Neural crest cell (in vitro differentiated cells): Measurements from ENCODE around the gene CDC42BPA. TPM values are rescaled to one million over a fixed set of nuclear protein-coding genes. Genes with fewer than 3 reads are reported as not detected.

Experiments used
- DNase-seq: peaks from one replicate; pipeline ENCODE4 v3.0.0; 2021; ENCODE audit warnings: low read depth, mixed read lengths, low spot score
- H3K27ac Mint-ChIP-seq: one replicate; pipeline ENCODE4 v1.8.0; 2021; ENCODE audit warnings: mild to moderate bottlenecking, mixed read lengths; ENCODE audit not compliant: unreplicated experiment
- H3K27me3 Mint-ChIP-seq: 2 replicates; pipeline ENCODE4 v1.8.0; 2021; ENCODE audit warnings: low read depth, mild to moderate bottlenecking, mixed read lengths
- H3K36me3 Mint-ChIP-seq: 2 replicates; pipeline ENCODE4 v1.8.0; 2021; ENCODE audit warnings: low read depth, mild to moderate bottlenecking, mixed read lengths
- H3K4me1 Mint-ChIP-seq: 2 replicates; pipeline ENCODE4 v1.8.0; 2021; ENCODE audit warnings: mixed read lengths
- H3K4me3 Mint-ChIP-seq: one replicate; pipeline ENCODE4 v1.8.0; 2021; ENCODE audit warnings: mild to moderate bottlenecking, mixed read lengths
- H3K9me3 Mint-ChIP-seq: 2 replicates; pipeline ENCODE4 v1.8.0; 2021; ENCODE audit warnings: mixed read lengths
- total RNA-seq: library from RNA; stranded (reverse); gene quantifications from 2 replicates; pipeline ENCODE4 v1.2.1, GENCODE V29; 2021
- TF ChIP-seq, protein P1 (sequence below): fragments of 200-600 bp; sonication (generic); conservative IDR thresholded peaks from 2 replicates; pipeline ENCODE4 v1.5.0; 2021; ENCODE audit warnings: antibody characterized with exemption, mild to moderate bottlenecking

Gene CDC42BPA
- total RNA-seq, 1 donor from 2014 or later, result 35.6 TPM

DNA sequence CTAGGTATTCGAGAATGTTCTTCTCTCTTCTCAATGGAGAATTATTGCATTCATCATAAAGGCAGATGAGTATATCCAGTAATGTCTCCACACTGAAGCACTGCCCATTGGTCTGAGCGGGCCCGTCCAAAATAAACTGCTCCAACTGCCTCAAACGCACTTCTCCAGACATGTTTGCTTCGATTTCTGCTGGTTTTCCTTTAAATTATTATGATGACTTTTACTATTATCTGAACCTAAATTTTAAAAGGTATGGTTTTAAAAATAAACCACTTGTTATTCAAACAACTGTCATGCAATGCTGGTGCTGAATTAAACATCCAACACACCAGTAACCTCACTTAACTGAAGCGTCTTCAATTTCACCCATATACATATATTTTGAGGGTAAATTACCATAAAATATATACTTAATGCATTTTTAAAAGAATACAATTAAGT is 1.3 kb downstream of the CDC42BPA start:
- H3K9me3 Mint-ChIP-seq, result no peaks in the 10 kb centered on the region
- H3K36me3 Mint-ChIP-seq, result no peaks in the 10 kb centered on the region
- H3K27ac Mint-ChIP-seq, result peak overlapping the region; percentile 22
- DNase-seq, result no peak
- TF ChIP-seq, protein P1, sequence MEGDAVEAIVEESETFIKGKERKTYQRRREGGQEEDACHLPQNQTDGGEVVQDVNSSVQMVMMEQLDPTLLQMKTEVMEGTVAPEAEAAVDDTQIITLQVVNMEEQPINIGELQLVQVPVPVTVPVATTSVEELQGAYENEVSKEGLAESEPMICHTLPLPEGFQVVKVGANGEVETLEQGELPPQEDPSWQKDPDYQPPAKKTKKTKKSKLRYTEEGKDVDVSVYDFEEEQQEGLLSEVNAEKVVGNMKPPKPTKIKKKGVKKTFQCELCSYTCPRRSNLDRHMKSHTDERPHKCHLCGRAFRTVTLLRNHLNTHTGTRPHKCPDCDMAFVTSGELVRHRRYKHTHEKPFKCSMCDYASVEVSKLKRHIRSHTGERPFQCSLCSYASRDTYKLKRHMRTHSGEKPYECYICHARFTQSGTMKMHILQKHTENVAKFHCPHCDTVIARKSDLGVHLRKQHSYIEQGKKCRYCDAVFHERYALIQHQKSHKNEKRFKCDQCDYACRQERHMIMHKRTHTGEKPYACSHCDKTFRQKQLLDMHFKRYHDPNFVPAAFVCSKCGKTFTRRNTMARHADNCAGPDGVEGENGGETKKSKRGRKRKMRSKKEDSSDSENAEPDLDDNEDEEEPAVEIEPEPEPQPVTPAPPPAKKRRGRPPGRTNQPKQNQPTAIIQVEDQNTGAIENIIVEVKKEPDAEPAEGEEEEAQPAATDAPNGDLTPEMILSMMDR, result no peak
- peak overlapping the region; percentile 96 for H3K4me3 Mint-ChIP-seq
- H3K4me1 Mint-ChIP-seq, result peaks cover 59% of the 10 kb centered on the region
- no peaks in the 10 kb centered on the region for H3K27me3 Mint-ChIP-seq

DNA sequence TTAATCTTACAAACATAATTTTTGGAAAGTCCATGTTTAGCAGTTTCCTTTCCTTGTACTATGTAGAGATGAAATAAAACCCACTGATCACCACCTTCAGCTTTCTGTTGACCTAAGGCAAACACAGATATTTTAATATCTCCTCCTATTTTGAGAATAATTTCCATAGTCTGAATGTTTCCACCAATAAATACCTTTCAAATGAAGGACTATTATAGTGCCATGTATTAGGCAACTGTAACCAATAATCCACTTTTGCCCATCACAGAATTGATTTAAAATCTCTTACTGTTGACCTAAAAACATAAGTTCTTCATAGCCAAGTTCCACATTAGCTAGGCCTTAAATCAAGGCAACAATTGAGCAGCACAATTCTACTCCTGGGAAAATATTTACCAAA is 1.8 kb downstream of the CDC42BPA start:
- no peak overlapping the region for H3K27ac Mint-ChIP-seq
- TF ChIP-seq, protein P1, result no peak
- H3K4me3 Mint-ChIP-seq, result peak overlapping the region; percentile 96
- no peaks in the 10 kb centered on the region for H3K36me3 Mint-ChIP-seq
- H3K27me3 Mint-ChIP-seq, result no peaks in the 10 kb centered on the region
- no peak for DNase-seq
- no peaks in the 10 kb centered on the region for H3K9me3 Mint-ChIP-seq
- peaks cover 63% of the 10 kb centered on the region for H3K4me1 Mint-ChIP-seq

DNA sequence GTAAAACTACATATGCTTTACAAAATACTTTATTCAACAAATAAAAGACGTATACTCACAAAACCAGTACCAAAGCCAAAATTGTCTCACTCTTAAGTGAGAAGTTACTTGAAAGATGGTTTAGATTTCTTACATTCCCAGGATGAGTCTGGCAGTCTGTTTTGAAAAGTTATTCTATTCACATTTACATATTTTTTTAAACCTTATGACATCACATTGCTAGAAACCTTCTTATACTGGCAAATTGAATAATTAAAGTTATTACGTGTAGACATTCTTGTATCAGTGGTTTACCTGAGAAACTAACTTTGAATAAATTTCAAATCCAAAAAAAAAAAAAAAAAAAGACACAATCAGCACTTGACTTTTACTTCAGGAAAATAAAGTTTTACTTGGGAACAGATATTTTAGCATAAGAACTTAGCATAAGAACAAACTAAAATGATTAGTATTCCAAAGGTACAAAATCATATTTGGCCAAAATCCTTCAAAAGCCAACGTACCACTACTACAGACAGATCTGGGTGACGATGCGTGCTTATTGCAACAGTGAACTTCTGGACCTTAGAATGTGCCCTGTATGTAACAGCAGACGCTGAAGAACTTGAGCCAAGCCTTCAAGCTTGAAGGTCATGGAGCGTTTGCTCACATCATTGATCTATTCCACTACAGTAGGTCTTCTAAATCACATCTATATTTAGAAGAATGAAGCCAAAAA is 2.5 kb downstream of the CDC42BPA start:
- H3K4me1 Mint-ChIP-seq, result peaks cover 59% of the 10 kb centered on the region
- H3K36me3 Mint-ChIP-seq, result no peaks in the 10 kb centered on the region
- no peaks in the 10 kb centered on the region for H3K9me3 Mint-ChIP-seq
- TF ChIP-seq, protein P1, result no peak
- DNase-seq, result no peak
- H3K4me3 Mint-ChIP-seq, result peak overlapping the region; percentile 96
- no peak overlapping the region for H3K27ac Mint-ChIP-seq
- H3K27me3 Mint-ChIP-seq, result no peaks in the 10 kb centered on the region

DNA sequence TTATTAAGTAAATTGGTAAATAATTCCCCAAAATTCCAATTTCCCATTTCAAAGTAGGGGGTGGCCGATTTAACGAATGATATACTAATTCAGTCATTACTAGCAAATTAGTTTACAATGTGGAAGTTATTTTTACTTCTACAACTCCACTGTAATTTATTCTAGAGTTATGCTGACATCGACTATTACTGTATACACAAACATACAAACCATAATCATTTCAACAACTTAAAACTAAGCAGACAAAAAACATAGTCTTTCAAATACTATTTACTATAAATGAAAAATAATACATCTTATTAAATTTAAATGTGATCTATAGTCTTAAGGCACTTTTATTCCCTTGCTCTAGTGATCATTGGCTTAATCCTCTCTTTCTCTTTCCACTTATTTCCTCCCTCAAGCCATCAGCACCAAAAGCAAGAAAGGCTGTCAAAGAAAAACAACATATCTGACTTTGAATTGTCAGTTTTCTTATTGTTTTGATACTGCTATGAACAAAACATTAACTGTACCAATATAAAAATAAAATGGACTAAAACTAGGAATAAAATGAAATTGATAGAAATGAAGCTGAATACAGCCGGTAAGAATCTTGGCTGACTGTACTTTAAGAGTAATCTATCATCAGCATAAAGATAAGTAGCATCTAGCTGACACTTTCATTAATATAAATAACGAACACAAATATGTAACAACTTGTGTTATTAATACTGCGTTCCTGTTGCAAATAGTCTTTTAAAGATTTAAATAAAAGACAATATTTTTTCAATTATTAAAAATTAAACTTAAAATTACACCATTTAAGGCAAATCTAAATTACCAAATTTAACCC is 4.1 kb downstream of the CDC42BPA start:
- H3K36me3 Mint-ChIP-seq, result no peaks in the 10 kb centered on the region
- H3K27me3 Mint-ChIP-seq, result no peaks in the 10 kb centered on the region
- DNase-seq, result no peak
- H3K9me3 Mint-ChIP-seq, result no peaks in the 10 kb centered on the region
- TF ChIP-seq, protein P1, result no peak
- peak overlapping the region; percentile 1 for H3K4me3 Mint-ChIP-seq
- H3K4me1 Mint-ChIP-seq, result peaks cover 56% of the 10 kb centered on the region
- no peak overlapping the region for H3K27ac Mint-ChIP-seq

DNA sequence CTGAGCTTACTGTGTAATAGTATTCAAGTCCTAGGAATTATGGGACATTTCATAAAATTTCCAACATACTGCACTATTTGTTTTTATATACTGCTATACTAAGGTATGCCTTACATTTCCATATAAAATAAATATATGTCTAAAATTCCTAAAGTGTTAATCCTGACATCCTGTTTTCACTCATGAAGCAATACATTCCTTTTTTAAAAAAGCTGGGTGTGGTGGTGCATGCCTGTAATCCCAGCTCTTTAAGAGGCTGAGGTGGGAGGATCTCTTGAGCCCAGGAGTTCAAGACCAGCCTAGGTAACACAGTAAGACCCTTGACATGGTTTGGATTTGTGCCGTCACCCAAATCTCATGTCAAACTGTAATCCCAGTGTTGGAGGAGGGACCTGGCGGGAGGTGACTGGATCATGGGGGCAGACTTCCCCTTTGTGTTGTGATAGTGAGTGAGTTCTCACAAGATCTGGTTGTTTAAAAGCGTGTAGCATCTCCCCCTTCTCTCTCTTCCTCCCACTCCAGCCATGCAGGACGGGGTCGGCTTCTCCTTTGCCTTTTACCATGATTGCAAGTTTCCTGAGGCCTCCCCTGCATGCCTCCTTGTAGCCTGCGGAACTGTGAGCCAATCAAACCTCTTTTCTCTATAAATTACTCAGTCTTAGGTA is 5.8 kb downstream of the CDC42BPA start:
- TF ChIP-seq, protein P1, result no peak
- H3K4me1 Mint-ChIP-seq, result peaks cover 53% of the 10 kb centered on the region
- DNase-seq, result no peak
- no peaks in the 10 kb centered on the region for H3K36me3 Mint-ChIP-seq
- peak overlapping the region; percentile 7 for H3K4me3 Mint-ChIP-seq
- no peaks in the 10 kb centered on the region for H3K9me3 Mint-ChIP-seq
- no peak overlapping the region for H3K27ac Mint-ChIP-seq
- H3K27me3 Mint-ChIP-seq, result no peaks in the 10 kb centered on the region
